Neuronal stem cell (in vitro differentiated cells): ENCODE data around the gene DEFB115.
"Not testable (repeated sequence)": the region's sequence is repeated elsewhere in the genome, so short reads cannot be mapped to it uniquely, and the experiment has no call there.

Source experiments
- DNase-seq: peaks from one replicate; pipeline ENCODE4 v3.0.0-alpha.2; 2013; ENCODE audit warnings: low spot score
- H2AFZ ChIP-seq: one replicate; pipeline ENCODE4 v1.6.1; 2013; ENCODE audit warnings: mild to moderate bottlenecking, low read length, inconsistent platforms
- H2AK5ac ChIP-seq: 2 replicates; pipeline ENCODE4 v1.6.1; 2013; ENCODE audit warnings: low read depth, mild to moderate bottlenecking, inconsistent platforms, low read length, moderate library complexity, mixed read lengths
- H2BK120ac ChIP-seq: 2 replicates; pipeline ENCODE4 v1.6.1; 2013; ENCODE audit warnings: low read depth, mild to moderate bottlenecking, inconsistent platforms, low read length, moderate library complexity, mixed read lengths
- H2BK12ac ChIP-seq: one replicate; pipeline ENCODE4 v1.6.1; 2013; ENCODE audit warnings: low read length, inconsistent platforms
- H2BK15ac ChIP-seq: 2 replicates; pipeline ENCODE4 v1.6.1; 2013; ENCODE audit warnings: mild to moderate bottlenecking, low read length, inconsistent platforms, mixed read lengths
- H2BK5ac ChIP-seq: one replicate; pipeline ENCODE4 v1.6.1; 2013; ENCODE audit warnings: inconsistent platforms, mild to moderate bottlenecking, low read length, moderate library complexity
- H3K14ac ChIP-seq: one replicate; pipeline ENCODE4 v1.6.1; 2013; ENCODE audit warnings: low read length, inconsistent platforms
- H3K18ac ChIP-seq: 2 replicates; pipeline ENCODE4 v1.6.1; 2013; ENCODE audit warnings: low read length, inconsistent platforms
- H3K23ac ChIP-seq: 2 replicates; pipeline ENCODE4 v1.6.1; 2013; ENCODE audit warnings: low read depth, mild to moderate bottlenecking, mixed read lengths, low read length, inconsistent platforms; ENCODE audit not compliant: poor library complexity
- H3K27ac ChIP-seq: replicated peaks from 3 replicates; pipeline ENCODE4 v1.5.1; 2013; ENCODE audit warnings: low read length, inconsistent platforms
- H3K27me3 ChIP-seq, 3 experiments: 2 replicates each; pipeline ENCODE4 v1.6.1; 2013; ENCODE audit warnings: low read length in 3 of 3, mild to moderate bottlenecking in 2 of 3, inconsistent platforms in 1 of 3, low read depth in 1 of 3, mixed read lengths in 1 of 3, moderate library complexity in 1 of 3; ENCODE audit not compliant: control insufficient read depth in 3 of 3, insufficient read depth in 3 of 3
- H3K36me3 ChIP-seq, 2 donors: replicated peaks in 1 of 2; 2 replicates each; pipeline ENCODE4 v1.6.1; 2013; ENCODE audit warnings: low read length in 2 of 2; ENCODE audit not compliant: control insufficient read depth in 2 of 2, insufficient read depth in 2 of 2
- H3K4ac ChIP-seq: 2 replicates; pipeline ENCODE4 v1.6.1; 2013; ENCODE audit warnings: inconsistent platforms, mild to moderate bottlenecking, low read length, moderate library complexity
- H3K4me1 ChIP-seq, 2 donors: 1 replicate in 1 of 2; 2 replicates in 1 of 2; pipeline ENCODE4 v1.6.1; 2013; ENCODE audit warnings: low read length in 2 of 2, low read depth in 1 of 2; ENCODE audit not compliant: control insufficient read depth in 2 of 2, insufficient read depth in 1 of 2
- H3K4me2 ChIP-seq: one replicate; pipeline ENCODE4 v1.6.1; 2013; ENCODE audit warnings: mild to moderate bottlenecking, low read length, inconsistent platforms; ENCODE audit not compliant: insufficient read depth, poor library complexity, severe bottlenecking
- H3K4me3 ChIP-seq, 2 donors: 2 replicates each; pipeline ENCODE4 v1.5.1; 2013; ENCODE audit warnings: low read length in 2 of 2, mild to moderate bottlenecking in 2 of 2, inconsistent platforms in 1 of 2, moderate library complexity in 1 of 2
- H3K79me1 ChIP-seq: one replicate; pipeline ENCODE4 v1.6.1; 2013; ENCODE audit warnings: low read depth, mild to moderate bottlenecking, inconsistent platforms, low read length, moderate library complexity
- H3K9ac ChIP-seq: one replicate; pipeline ENCODE4 v1.6.1; 2013; ENCODE audit warnings: mild to moderate bottlenecking, low read depth, low read length, inconsistent platforms; ENCODE audit not compliant: poor library complexity
- H3K9me3 ChIP-seq, 2 donors: replicated peaks in 1 of 2; 2 replicates each; pipeline versions ENCODE3 to v1.6.1; 2013; ENCODE audit warnings: low read length in 2 of 2, mild to moderate bottlenecking in 2 of 2, inconsistent platforms in 1 of 2, low read depth in 1 of 2, mixed read lengths in 1 of 2, moderate library complexity in 1 of 2; ENCODE audit not compliant: control insufficient read depth in 2 of 2, insufficient read depth in 1 of 2
- H4K8ac ChIP-seq: one replicate; pipeline ENCODE4 v1.6.1; 2013; ENCODE audit warnings: low read depth, mild to moderate bottlenecking, inconsistent platforms, low read length, moderate library complexity
- H4K91ac ChIP-seq: one replicate; pipeline ENCODE4 v1.6.1; 2013; ENCODE audit warnings: low read length, low read depth, mild to moderate bottlenecking, inconsistent platforms; ENCODE audit not compliant: poor library complexity
- WGBS, 2 donors: extraction: QIAGEN DNeasy Blood & Tissue Kit; methylation state at CpG; one replicate each; pipeline ENCODE4 v1.1.7; 2013; ENCODE audit warnings: missing lambda C conversion rate in 2 of 2, mixed read lengths in 1 of 2; ENCODE audit not compliant: insufficient read length in 2 of 2, insufficient replicate concordance in 1 of 2; ENCODE audit errors: extremely low coverage in 2 of 2; 5-methylcytosine and 5-hydroxymethylcytosine counted together

Gene DEFB115

DNA sequence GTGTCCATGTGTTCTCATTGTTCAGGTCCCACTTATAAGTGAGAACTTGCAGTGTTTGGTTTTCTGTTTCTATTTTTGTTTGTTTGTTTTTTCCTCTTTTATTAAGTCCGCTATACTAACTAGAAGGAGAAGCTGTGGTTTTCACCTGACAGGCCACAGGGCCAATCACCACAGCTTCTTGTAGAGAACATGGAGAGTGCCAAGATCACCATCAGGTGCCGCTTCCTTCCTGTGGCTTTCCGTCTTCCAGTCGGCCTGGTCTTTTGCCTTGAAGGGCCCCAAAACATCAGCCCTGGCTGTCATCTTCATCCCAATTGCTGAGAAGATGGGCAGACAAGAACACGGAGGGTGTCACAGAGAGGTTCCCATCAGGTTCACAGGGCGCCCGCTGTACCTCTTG lies 27.5 kb downstream of the DEFB115 start:
- H3K27me3 ChIP-seq, H3K27ac ChIP-seq, H3K23ac ChIP-seq, H2AFZ ChIP-seq, H3K4me3 ChIP-seq, H4K8ac ChIP-seq, H2BK120ac ChIP-seq, H3K14ac ChIP-seq, H3K4me1 ChIP-seq, H3K36me3 ChIP-seq, DNase-seq, H3K18ac ChIP-seq, H2BK12ac ChIP-seq, H3K4ac ChIP-seq, H2AK5ac ChIP-seq, H3K79me1 ChIP-seq, H3K9ac ChIP-seq, H4K91ac ChIP-seq, H3K4me2 ChIP-seq, H2BK5ac ChIP-seq, H2BK15ac ChIP-seq: not testable (repeated sequence)
- WGBS, 2 donors, result no CpG with 5 or more reads among the region's 7 CpGs
- peaks cover 0 to 19% of the 10 kb centered on the region in 2 donors for H3K9me3 ChIP-seq

- no peak for DNase-seq
- Histone ChIP-seq H2BK12ac (no peak within 1 kb of the TSS), H2BK120ac (no peak within 1 kb of the TSS), H3K9ac (no peak within 1 kb of the TSS), H3K23ac (no peak within 1 kb of the TSS), H3K36me3 (no peaks in the 10 kb centered on the region), H3K14ac (no peak within 1 kb of the TSS), H3K4me1 (no peaks in the 10 kb centered on the region), H3K9me3 (peaks cover 0 to 22% of the 10 kb centered on the region in 2 donors), H3K18ac (no peak within 1 kb of the TSS), H3K27me3 (no peaks in the 10 kb centered on the region), H2BK5ac (no peak within 1 kb of the TSS), H2AK5ac (no peak within 1 kb of the TSS), H3K27ac (no peak within 1 kb of the TSS), H3K4me3 (no peak within 1 kb of the TSS), H3K4me2 (no peak within 1 kb of the TSS), H4K8ac (no peak within 1 kb of the TSS), H2BK15ac (no peak within 1 kb of the TSS), H3K4ac (no peak within 1 kb of the TSS), H4K91ac (no peak within 1 kb of the TSS), H3K79me1 (no peaks in the 10 kb centered on the region), H2AFZ (no peak within 1 kb of the TSS)
- no CpG with 5 or more reads among the region's 8 CpGs for WGBS, 2 donors
Measured at GRCh38 chr20:31308535-31309162, 51.2 kb downstream of the DEFB115 start, which contains the start of gene DEFB116. TSS of gene DEFB116 (minus strand) at chr20:31308585. CDS start at chr20:31308585, 0 bp downstream.
